COLO829 (cell line): Measurements from ENCODE around the gene TM7SF2.
"Not testable (repeated sequence)": the region's sequence is repeated elsewhere in the genome, so short reads cannot be mapped to it uniquely, and the experiment has no call there.

ENCODE experiments used
- DNase-seq: peaks from one replicate; pipeline ENCODE4 v3.0.0; 2012; ENCODE audit warnings: low spot score

The TM7SF2 gene

DNA sequence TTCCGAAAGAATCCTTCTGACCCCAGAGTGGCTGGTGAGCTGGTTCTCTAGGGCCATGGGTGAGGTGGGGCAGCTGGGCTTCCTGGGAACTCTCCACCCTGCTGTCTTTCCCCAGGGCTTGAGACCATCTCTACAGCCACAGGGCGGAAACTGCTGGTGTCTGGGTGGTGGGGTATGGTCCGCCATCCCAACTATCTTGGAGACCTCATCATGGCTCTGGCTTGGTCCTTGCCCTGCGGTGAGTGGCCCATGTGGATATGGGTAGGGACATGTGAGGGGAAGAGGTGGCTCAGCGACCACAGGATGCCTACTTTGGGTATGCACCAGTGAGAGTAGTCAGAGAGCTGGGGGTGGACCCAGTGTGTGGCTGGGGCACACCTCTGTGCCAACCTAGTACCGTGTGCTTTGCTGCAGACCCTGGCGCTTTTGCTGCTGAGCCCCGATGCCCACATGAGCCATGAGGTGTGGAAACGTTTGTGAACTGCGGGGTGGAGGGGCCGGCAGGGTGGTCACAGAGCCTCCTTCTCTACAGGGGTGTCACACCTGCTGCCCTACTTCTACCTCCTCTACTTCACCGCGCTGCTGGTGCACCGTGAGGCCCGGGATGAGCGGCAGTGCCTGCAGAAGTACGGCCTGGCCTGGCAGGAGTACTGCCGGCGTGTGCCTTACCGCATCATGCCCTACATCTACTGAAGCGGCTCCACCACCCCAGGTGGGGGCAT is 3.9 kb downstream of the TM7SF2 start:
- DNase-seq = no peak

DNA sequence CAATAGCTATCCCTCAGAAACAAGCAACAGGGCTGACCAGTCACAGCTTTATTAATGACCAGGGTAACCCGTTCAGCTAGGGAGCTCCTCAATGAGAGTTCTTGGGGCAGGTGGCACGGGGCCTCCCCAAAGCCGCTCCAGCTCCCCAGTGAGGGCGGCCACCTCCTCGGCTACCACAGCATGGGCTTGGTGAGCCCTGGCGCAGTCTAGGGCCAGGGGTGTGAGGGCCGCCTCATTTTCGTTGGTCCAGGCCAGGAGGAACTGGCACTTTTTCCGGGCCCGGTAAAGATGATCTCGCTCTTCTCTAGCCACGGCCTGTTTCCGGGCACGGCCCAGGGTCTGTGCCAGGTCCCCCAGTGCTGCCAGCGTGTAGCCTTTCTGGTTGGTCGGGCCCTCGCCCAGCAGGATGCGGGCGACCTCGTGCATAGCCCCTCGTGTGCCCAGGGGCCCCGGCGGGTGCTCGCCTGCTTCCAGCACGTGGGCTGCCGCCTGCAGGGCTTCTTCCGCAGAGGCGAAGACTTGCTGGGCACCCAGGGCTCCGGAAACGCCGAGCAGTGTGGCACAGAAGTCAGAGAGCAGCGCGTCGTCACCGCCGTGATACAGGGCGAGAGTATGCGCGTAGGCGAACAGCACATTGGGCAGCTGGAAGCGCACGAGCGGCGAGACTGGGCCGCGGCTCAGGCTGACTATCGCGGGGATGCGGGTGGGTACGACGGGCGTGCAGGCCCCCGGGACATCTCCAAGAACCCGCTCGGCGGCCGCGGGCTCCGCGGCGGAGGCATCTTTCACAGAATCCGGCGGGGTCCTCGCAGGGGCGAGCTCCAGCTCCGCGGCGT is 4.9 kb downstream of the TM7SF2 start:
- no peak for DNase-seq

DNA sequence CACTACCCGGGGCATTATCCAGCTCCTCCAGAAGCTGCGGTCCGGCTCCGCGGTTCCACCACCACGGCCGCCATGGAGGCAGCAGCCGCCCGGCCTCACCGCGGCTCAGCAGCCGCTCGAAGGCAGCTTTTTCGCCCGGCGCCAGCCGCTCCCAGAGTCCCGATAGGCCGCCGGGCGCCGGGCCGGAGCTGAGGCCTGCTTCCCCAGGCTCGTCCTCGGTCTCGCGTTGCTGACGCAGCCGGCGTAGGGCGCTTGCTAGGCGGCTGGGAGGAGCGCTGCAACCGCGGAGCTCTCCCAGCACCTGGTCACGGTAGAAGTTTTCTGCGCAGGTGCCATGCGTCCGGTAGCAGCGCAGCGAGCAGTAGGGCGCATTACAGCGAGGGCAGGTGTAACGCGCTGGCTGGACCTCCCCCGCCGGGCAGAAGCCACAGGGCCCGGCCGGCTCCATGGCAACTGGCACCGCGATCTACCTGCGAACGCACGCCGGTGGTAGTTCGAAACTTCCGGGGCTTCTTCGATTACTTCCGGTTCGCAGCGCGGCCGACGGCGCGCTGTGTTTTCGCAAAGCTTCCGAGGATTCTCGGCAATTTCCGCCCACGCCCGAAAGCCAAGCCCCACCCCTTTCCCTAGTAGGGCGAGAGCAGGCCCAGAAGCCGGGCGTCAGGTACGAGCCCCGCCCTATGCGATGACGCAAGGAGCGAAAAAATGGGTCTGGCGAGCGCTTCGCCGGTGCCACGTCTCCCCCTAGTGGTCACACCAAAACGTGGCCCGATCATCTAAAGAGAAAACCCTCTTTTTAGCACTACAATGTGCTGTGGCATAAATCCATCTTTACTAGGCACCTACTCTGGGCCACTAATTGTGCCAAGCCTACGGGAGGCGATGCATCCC is 5.8 kb downstream of the TM7SF2 start, which contains the start of gene ZNHIT2:
ZNHIT2 (minus strand) TSS at position 496 of the 891 bp plus-strand sequence; CDS start at position 448, 48 bp downstream.
- DNase-seq = peak; percentile 95

DNA sequence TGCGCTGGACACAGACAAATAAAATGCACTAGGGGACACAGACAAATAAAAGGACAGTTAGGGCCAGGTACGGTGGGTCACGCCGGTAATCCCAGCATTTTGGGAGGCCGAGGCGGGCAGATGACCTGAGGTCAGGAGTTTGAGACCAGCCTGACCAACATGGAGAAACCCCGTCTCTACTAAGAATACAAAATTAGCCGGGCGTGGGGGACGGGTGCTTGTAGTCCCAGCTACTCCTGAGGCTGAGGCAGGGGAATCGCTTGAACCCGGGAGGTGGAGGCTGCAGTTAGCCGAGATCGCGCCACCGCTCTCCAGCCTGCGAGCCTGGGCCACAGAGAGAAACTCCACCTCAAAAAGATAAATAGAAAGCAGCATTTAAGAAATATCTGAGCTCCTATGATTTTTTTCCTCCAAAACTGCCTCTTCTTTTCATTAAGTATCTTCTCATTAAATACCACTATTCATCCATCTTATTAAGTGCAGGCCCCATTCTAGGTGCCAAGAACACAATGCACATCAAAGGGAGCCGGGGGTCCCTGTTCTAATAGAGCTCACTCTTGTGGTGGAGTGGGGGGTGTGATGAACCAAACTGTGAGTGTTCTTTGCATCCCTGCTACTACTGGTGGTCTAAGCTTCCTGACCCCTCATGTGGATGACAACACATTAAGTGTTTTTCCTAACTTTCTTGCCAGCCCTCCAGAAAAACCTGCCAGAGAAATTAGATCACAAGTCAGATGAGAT is 6.6 kb downstream of the TM7SF2 start:
- DNase-seq = no peak

DNA sequence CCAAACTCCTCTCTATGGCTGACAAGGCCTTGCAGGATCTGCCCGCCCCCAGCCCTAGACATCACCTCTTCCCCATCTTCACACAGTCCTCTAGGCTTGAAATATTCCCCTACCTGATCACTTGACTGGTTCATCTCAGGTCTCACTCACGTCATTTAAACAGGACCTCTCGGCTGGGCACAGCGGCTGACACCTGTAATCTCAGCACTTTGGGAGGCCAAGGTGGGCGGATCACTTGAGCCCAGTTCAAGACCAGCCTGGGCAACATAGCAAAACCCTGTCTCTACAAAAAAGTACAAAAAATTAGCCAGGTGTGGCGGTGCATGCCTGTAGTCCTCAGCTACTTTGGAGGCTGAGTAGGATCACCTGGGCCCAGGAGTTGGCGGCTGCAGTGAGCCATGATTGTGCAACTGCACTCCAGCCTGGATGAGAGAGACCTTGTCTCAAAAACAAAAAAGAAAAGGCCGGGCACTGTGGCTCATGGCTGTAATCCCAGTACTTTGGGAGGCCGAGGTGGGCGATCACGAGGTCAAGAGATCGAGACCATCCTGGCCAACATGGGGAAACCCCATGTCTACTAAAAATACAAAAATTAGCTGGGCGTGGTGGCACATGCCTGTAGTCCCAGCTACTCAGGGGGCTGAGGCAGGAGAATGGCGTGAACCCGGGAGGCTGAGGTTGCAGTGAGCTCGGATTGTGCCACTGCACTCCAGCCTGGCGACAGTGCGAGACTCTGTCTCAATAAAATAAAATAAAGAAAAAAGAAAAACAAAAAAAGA is 7.4 kb downstream of the TM7SF2 start:
- DNase-seq = not testable (repeated sequence)

DNA sequence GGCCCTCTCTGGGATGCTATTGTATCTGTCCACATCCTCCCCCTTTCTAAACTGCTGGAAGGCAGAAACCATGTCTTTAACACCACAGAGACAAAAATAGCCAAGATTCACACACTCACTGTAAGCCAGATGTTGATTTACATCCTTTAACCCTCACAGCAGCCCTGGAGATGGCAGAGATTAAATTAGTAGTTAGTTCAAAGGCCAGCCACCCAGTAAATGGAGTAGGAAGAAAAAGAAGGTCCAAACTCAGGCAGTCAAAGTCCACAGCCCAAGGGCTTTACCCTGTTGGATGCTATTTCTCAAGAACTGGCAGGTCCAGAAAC is 8.0 kb downstream of the TM7SF2 start:
- DNase-seq = no peak

DNA sequence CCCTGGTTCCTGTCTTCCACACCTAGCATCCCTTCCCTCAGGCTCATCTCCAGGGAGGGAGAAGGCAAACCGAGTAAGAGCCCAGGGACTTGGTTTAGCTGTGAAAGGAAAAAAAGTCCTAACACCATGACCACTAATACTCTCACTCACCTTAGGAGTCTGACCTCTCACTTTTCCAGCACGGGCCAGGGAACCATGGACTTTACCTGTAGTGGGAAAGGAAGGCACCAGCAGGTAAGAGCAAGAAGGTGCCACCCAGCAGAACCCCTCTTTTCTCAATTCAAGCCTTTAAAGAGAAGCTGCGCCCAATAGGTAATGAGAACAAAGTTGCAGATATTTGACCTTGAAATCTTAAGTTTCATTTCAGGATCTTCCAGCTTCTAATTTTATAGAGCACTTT is 9.2 kb downstream of the TM7SF2 start:
- DNase-seq = no peak

DNA sequence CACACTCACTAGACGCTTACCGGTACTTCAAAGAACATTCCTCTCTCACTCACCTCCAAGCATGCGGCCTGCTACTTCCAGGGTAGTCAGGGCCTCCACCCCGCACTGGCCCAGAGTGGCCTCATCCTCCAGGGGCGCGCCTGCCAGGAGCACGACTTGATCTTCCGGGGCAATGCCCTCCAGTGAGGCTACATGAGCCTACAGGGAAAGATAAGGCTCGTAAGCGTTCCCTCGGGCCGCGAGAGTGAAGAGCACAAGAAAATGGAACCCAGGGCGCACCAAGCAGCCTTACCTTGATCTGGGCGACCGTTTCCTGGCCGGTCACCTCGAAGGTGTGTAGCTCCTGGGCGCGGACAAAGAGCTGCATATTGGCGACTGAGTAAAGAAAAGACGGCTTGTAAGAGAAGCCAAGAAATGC is 9.8 kb downstream of the TM7SF2 start:
- no peak for DNase-seq

DNA sequence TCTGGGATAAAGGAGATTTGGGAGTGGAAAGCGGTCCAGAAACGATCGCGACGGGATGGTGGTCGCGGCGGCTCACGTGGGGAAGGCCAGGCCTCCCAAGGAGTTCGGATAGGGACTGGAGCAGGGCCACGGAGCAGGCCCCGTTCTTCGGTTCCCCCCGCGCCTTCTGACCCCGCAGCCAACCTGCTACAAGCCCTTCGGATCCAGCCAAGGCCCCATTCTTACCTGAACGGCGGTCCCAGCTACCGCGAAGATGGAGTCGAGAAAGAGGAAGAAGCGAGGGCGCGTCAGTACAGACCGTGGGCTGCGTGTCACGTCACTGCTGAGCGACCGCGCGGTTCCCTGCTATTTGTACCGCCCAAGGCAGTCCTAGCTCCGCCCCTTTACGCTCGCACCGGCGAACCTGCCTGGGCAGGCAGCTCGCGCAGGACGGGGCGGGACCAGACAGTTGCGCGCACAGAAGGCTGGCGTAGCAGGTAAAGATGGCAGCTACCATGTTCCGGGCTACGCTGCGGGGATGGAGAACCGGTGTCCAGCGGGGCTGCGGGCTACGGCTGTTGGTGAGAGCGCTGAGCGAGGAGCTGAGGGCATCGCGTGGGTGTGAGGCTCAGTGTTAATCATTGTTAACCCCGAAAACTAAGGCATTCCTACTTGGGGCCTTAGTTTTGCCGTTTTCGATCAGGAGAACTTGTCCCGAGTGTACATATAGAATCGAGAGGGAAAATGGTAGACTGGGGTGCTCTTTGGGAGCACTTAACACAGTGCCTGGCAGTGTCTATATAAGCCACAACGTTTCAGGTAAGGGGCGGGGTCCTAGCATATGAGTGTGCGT is 10.4 kb downstream of the TM7SF2 start, which contains the start of the genes FAU and MRPL49:
FAU (minus strand) TSS at position 270 of the 832 bp plus-strand sequence. CDS start 321 bp downstream, outside the sequence.
MRPL49 (plus strand) TSS at position 457 of the 832 bp plus-strand sequence; CDS start at position 483, 26 bp downstream.
- DNase-seq = peak; percentile 95

DNA sequence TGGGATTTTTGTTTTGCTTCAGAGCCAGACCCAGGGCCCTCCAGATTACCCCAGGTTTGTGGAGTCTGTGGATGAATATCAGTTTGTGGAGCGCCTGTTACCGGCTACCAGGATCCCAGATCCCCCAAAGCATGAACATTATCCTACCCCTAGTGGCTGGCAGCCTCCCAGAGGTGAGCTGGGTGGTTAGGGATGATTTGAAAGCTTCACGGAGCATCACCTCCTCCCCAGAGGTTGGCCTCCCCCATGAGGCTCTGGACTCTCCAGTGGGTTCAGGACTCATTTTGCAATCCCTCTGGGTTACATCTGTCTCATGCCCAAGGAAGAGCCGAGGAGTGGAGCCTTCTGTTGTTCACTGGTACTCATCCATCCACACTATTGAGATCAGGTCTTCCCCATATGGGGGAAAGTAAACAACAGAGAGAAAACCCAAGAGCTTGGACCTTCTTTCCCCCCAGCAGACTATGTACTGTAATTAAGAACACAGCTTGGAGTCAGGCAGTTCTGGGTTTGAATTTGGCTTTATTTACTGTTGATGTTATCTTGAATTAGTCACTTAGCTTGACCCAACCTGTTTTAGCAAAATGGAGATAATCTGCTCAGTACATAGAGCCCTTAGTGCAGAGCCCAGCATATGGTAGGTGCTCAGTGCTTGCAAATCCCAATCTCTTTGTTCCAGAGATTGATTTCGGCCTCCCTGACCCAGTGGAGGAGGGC is 13.0 kb downstream of the TM7SF2 start:
- DNase-seq = no peak

DNA sequence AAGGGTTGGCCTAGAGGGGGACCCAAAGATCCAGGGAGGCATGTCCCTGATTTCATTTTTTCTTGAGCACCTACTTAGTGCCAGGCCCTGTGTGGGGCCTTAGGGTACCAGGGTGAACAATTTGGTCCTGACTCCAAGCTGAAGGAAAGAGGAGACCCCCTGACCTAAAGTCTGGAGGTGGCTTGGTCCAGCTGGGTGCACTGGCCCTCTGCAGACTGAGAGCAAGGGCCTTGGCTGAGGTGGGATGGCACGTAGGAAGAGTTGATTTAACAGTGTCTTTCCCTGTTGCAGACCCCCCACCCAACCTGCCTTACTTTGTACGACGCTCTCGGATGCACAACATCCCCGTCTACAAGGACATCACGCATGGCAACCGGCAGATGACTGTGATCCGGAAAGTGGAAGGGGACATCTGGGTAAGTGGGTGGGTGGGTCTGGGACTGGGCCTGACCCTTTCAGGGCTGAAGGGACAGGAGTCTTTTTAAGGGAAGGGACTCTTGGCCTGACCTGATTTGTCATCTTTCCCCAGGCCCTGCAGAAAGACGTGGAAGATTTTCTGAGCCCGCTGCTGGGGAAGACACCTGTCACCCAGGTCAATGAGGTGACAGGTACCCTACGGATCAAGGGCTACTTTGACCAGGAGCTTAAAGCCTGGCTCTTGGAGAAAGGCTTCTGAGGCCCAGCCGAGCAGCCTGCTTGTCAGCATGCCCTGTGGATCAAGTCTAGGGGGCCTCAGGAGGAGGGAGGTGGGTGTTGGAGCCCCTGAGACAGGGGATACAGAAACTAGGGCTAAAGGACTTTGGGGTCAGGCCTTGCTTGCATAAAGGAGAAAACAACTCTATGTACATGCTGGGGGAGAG is 13.8 kb downstream of the TM7SF2 start:
- no peak for DNase-seq

DNA sequence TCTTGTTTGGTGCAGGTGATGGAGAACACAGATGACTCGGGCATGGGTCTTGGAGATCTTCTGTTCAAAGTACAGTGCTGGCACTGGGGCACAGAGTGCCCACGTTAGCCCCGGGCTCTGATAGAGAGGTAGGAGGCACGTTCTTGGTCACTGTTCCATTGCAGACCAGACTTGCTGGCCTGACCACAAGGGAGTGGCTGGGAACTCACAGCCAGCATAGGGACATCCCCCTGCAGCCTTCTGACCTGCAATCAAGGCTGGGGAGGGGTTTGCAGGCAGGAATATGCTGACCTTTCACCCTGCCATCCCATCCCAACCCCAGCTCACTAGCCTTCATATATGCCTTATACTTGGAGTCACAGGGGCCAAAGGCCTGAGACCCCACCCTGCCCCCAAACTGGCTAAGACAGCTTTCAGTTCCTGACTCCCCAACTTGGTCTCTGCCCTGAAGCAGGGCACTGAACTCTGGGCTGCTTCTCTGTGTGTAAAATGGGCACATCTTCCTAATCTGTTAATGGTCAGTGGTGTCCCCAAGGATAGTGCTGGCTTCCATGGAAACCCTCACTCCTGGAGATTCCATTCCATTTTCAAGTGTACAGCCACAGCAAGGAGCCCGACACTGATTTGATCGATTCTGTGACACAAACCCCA is 15.1 kb downstream of the TM7SF2 start:
- no peak for DNase-seq

DNA sequence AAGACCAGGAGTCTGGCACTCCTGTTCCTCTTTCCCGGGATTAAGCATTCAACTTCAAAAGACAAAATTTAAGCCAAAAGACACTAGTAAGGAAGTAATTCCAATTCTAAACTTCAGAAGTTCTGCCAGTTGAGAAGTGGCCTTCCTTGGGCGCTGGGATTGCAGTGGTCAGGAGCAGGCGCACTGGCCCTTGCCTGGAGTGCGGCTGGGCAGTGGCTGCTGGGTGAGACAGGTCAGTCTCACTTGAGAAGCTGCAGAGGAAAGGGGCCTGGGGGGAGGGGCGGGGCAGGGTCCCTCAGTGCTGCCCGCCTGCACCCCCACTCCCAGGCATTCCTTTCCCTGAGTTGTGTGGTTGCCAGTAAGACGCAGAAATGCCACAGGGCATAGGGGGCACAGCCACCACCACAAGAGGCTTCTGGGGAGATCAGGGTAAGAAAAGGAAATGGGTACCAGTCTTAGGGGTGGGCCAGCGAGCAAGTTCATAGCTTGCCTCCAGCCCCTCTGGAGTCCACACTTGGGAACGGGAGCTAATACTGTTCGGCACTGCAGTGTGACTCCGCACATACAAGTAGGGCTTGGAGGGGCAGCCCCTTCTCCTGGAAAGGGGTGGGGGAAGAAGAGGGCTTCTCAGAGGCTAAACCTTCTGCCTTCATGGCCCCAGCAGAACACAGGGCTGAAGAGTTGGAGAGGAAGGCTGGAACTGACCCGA is 16.0 kb downstream of the TM7SF2 start:
- no peak for DNase-seq

DNA sequence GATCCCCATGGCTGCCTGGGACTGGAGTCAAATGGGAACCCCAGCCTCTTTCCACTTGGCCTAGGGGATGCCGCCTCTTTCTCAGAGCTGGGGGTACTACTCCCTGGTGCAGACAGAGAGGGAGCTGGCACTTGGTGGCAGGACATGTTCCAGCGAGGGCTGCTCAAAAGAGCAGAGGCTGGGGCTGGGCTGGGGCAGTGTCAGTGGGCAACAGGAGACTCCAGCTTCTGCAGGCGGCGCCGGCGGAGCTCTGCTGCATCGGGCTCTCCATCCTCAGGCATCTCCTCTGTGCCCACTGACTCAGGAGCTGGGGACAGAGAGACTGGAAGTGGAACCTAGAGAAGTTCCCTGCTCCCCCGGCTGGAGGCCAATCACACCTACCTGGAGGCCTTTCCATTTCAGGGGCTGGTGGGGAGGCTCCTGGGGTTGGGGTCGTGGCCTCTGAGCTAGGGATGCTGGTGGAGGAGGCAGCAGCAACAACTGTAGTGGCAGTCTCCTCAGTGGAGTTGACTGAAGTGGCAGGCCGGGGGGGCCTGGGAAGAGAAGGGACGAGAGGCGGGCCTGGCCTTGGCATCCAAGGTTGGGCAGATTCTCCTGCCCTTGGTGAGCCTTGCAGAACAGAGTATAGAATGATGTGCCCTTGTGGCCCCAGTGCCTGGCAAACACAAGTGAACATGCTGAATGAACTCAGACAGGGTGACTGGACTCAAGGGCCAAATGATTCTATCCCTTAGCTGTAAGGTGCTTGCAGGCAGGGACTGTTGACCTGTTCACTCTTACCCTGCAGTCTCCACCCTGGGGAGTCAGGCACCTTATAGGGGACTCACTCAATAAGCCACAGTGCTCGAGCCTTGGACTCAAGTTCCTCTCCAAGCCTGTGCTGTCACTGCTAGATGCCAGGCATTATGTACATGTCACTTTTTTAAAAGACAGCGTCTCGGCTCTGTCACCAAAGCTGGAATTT is 16.8 kb downstream of the TM7SF2 start:
- no peak for DNase-seq

DNA sequence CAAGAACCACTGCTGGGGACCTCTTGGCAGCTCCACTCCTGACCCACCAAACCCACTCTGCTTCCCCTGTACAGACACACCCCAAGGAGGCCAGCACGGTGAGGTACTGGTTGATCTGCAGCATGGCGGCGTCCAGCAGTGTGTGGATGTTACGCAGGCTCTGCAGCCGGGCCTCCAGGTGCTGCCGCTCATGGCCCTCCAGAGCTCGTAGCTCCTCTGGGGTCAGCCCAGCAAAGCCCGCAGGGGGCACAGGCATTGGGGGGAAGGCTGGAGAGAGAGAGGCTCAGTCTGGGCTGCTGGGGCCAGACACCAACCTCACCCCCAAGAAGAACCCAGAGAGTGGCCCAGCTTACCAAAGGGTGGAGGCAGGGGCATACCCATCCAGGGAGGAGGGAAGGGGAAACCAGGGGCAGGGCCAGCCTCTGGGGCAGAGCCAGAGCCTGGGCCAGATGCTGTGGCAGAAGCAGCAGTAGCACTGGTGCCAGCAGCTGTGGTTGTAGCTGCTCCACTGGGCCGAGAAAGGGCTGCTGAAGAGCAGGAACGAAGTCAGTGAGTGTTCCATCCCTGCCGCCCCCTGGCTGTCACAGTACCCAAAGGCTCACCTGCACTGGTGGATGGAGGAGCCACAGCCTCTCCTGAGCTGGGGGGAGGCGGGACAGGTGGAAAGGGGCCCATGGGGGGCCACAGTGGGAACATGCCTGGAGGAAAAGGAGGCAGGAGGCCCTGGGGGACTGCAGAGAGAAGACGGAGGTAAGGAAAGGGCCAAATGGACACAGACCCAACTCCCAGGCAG is 18.2 kb downstream of the TM7SF2 start:
- no peak for DNase-seq
